ENCODE measurements around the gene DHCR24.

DNA sequence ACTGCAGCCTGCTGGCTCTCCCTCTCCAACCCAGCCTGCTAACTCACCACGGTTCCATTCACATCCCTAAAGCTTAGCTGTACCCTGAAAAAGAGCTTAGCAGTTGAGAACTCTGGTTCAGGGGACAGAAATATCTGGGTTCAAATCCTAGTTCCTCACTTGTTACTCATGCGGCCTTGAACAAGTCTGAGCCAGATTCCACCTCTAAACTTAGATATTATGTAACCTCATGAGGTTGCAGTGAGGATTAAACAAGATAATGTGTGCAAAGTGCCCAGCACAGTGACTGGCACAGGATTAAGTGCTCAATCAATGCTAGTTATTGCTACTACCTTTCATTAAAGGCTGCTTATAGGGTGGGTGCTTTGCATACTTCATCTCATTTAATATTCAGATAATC lies 41.3 kb upstream of the DHCR24 start:
- no peak for TF ChIP-seq POLR2A (IDR thresholded peaks at IDR 0.05; ENCODE audit: low read length)
- TF ChIP-seq GATA1 (IDR thresholded peaks at IDR 0.05; ENCODE audit: low read depth, low read length), result no peak

Measured in erythroblast (primary cell).